ENCODE results near the gene EMP1.
A peak's percentile ranks its signal among the peaks of the same experiment; 100 is the strongest.

Gene EMP1

DNA sequence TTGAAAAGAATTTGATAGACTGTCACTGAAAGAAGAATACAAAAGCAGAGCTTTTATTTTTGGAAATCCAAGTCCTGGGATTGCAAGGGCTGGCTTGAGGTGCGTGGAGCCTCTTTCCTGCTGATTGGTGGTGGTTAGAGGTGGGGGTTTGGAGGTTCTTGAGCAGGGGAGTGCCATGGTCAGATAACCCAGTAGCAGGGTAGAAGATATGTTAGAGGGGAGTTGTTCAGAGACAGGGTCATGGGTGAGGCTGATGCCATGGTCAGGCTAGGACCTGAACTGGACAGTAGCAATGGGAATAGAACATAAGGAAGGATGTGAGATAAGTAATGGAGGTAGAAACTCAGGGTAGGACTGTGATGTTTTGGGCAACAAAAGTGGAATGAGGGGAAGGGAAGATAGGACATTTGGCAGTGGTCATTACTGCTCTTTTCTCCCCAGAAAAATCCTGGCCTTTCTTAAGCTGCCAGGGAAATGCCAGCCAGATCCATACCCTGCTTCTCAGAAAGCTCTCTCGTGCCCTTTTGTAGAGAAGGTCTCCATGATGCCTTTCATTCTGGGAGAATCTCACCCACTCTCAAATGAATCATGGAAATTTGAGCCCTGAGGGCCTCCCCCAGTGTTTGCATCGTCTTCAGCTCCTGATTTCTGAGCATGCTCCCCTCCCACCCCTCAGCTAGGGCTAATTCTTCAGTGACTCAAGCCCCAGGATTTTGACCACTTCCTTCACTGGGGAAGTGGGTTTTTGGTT, 9.5 kb downstream of the EMP1 start:
- Mint-ChIP-seq H3K4me1 (peaks cover 5% of the 10 kb centered on the region), H3K9me3 (no peaks in the 10 kb centered on the region), H3K36me3 (ENCODE audit: insufficient read depth) (no peaks in the 10 kb centered on the region), H3K4me3 (no peak overlapping the region), H3K27me3 (peaks cover 70% of the 10 kb centered on the region), H3K27ac (ENCODE audit: low read depth) (no peak overlapping the region)
- ATAC-seq (replicated peaks; ENCODE audit: extremely low read depth, poor library complexity, severe bottlenecking) (no peak), DNase-seq (ENCODE audit: low spot score in 2 of 2) (no peak)

DNA sequence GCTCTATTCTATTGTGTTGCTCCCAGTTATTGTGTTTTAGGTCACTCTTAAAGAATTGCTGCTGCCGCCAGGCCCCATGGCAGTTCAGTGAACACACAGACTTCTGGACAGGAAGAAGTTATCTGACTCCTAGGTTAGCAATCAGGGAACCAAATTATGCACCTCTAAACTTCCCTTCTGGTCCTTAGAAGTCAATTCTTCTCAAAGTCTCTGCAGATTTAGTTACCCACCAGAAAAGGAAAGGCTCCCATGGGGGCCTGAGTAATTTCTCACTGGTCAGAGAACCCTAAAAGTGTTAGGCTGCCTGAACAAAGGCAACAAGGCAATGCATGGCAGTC, 10.0 kb downstream of the EMP1 start:
- Mint-ChIP-seq H3K27ac (ENCODE audit: low read depth) (no peak overlapping the region), H3K9me3 (no peaks in the 10 kb centered on the region)
- no peak for DNase-seq (ENCODE audit: low spot score in 2 of 2)

DNA sequence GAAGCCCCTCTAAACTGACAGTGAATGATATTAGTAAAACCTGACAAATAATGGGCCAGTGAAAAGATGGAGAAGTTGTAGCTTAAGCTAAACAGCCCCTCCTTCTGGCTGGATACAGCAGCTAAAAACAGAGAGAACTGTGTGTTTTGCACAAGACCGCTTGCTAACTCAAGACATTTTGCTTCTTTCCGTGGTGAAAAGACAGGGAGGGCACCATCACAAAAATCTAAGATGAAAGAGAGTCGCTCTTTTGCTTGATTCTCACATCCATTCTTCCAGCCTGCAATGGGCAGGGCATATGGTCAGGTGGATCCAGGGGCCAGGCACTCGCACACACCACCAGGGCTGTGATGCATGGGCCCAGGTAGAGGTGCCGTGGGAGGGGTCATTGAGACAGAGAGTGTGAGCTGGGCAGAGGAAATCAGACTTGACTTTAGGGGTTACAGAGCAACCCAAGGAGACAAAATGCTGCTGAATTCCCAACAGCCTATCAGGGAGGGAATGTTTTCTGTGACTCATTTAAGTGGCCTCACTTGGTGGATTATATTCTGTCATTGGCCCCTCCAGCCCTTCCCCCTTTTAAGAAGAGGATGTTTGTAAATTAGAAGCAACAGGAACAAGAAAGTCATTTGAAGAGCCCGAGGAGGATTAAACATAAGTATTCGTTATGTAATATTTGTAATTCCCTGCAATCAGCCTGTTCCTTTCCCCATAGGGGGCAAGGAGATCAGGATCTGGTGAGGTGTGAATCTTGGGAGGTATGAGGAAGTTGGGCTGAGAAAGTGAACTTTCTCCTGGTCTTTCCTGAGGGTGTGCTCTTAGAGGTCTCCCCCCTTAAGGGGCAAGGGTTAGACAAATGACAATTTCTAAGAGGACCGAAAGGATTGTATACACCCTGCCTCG, 12.3 kb downstream of the EMP1 start:
- DNase-seq (ENCODE audit: low spot score in 2 of 2) (no peak), ATAC-seq (replicated peaks; ENCODE audit: extremely low read depth, poor library complexity, severe bottlenecking) (no peak)
- peaks cover 50% of the 10 kb centered on the region for H3K27me3 Mint-ChIP-seq
- no peaks in the 10 kb centered on the region for H3K9me3 Mint-ChIP-seq
- H3K36me3 Mint-ChIP-seq (ENCODE audit: insufficient read depth), result peaks cover 1% of the 10 kb centered on the region
- no peak overlapping the region for H3K4me3 Mint-ChIP-seq
- H3K27ac Mint-ChIP-seq (ENCODE audit: low read depth), result peak overlapping the region; percentile 55
- H3K4me1 Mint-ChIP-seq, result peaks cover 11% of the 10 kb centered on the region

More for the DNA sequence above, 10.0 kb downstream of the EMP1 start:
- H3K27me3 Mint-ChIP-seq, result peaks cover 64% of the 10 kb centered on the region
- H3K36me3 Mint-ChIP-seq (ENCODE audit: insufficient read depth), result no peaks in the 10 kb centered on the region
- H3K4me3 Mint-ChIP-seq, result no peak overlapping the region
- ATAC-seq (replicated peaks; ENCODE audit: extremely low read depth, poor library complexity, severe bottlenecking), result no peak
- peaks cover 6% of the 10 kb centered on the region for H3K4me1 Mint-ChIP-seq

DNA sequence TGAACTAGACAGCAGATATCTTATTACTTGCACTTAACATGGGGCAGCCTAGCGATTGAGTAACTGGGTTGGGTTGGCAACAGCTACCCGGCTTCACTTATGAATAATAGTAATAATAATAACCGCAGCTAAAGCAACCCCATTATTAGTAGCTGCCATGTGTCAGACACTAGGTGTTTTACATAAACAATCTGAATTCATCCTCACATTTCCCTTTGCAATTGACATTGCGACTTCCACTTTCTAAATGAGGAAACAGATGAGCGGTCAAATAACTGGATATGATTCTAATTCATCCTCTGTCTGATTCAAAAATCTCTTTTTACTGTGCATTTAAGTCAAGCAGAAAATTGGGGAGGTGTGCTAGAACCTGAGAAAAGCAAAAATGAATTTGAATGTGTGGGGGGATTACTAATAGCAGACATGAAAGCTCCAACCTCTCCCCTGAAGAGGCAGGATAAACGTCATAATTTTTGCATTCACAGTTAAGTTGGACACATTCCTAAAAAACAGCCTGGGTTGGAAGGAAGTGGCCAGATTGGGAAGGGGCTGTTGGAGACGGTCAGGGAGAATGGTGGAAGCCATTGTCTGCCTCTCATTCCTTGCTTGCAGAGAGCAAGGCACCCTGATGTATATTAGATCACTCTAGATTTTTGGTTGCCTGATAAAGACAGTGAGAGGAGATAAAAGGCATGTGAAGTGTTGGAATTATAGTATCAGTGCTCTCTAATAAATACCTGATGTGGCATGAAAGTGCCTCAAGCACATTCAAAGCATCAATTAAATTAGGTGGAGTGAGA, 13.1 kb downstream of the EMP1 start:
- Mint-ChIP-seq H3K27ac (ENCODE audit: low read depth) (no peak overlapping the region), H3K4me1 (peaks cover 11% of the 10 kb centered on the region)

DNA sequence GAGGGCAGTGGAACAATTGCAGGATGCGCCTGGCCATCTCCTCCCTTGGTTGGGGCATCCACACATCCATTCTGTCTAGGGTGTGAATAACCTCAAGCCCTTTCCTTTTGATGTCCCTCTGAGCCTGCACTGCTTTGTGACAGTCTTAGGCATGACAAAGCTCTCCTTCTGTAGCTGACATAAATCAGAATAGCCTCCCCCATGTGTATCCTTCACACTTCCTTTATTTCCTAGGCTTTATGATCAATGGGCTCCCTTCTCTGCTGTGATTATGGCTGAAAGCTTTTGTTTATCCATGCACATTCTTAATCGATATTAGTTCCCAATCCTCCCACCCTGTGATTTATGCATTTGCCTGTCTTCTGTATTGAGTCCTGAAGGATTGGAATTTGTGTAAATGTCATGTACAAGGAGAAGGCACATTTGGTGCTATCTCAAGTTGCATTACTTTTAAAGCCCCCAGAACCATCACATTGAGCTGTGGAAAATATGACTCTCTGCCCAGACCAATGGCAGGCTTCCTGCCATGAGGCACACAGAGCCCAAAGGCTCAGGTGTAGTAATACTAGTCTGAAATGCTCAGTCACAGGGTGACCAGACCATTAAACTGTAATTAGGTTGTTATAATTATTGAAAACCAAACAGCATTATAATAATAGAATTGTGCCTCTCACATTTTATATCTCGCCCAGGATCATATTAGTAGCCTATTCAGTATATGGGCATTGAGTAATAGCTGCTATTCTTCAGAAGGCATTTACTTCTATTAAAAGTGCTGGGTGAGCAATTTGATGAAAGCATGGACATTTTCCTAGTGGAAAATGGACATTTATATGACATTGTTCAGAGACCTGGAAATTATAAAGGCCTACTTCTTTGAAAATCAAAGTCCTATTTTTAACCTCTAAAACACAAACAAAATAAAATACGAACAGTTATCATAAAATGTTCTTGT, 14.0 kb downstream of the EMP1 start:
- peaks cover 11% of the 10 kb centered on the region for H3K4me1 Mint-ChIP-seq
- no peak overlapping the region for H3K4me3 Mint-ChIP-seq
- DNase-seq (ENCODE audit: low spot score in 2 of 2), result no peak
- ATAC-seq (replicated peaks; ENCODE audit: extremely low read depth, poor library complexity, severe bottlenecking), result no peak
- no peak overlapping the region for H3K27ac Mint-ChIP-seq (ENCODE audit: low read depth)
- H3K9me3 Mint-ChIP-seq, result no peaks in the 10 kb centered on the region
- peaks cover 1% of the 10 kb centered on the region for H3K36me3 Mint-ChIP-seq (ENCODE audit: insufficient read depth)
- H3K27me3 Mint-ChIP-seq, result peaks cover 35% of the 10 kb centered on the region

More for the DNA sequence above, 13.1 kb downstream of the EMP1 start:
- ATAC-seq (replicated peaks; ENCODE audit: extremely low read depth, poor library complexity, severe bottlenecking) (no peak), DNase-seq (ENCODE audit: low spot score in 2 of 2) (no peak)
- H3K36me3 Mint-ChIP-seq (ENCODE audit: insufficient read depth), result peaks cover 1% of the 10 kb centered on the region
- peaks cover 41% of the 10 kb centered on the region for H3K27me3 Mint-ChIP-seq
- no peak overlapping the region for H3K4me3 Mint-ChIP-seq
- no peaks in the 10 kb centered on the region for H3K9me3 Mint-ChIP-seq

DNA sequence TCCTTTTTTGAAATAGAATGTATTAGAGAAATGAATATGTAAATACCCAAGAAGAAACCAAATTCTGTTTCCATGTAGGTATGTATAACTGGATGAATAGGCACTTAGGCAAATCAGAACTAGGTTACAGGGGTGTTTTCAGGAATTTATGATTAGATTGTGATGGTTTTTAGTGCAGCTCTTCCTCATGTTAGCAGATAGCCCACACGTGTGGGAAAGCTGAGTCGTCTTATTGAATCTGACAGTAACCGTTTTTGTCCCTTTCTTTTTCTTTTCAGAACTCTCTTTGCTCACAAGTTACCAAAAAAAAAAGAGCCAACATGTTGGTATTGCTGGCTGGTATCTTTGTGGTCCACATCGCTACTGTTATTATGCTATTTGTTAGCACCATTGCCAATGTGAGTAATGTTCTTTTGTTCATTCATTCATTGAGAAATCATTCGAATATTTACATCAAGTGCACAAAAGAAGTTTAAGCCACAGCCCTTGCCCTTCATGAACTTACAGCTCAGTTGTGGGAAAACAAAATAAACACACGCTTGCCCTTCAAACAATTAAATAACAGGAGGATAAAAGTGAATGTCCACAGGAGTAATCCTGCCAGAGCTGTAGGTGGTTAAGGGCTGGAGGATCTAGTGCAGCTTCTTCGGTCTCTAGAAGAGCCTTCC, 14.8 kb downstream of the EMP1 start:
- Mint-ChIP-seq H3K4me1 (peaks cover 10% of the 10 kb centered on the region), H3K4me3 (no peak overlapping the region), H3K27ac (ENCODE audit: low read depth) (peak overlapping the region; percentile 1), H3K9me3 (no peaks in the 10 kb centered on the region), H3K36me3 (ENCODE audit: insufficient read depth) (peaks cover 1% of the 10 kb centered on the region), H3K27me3 (peaks cover 32% of the 10 kb centered on the region)
- ATAC-seq (replicated peaks; ENCODE audit: extremely low read depth, poor library complexity, severe bottlenecking) (no peak), DNase-seq (ENCODE audit: low spot score in 2 of 2) (no peak)

DNA sequence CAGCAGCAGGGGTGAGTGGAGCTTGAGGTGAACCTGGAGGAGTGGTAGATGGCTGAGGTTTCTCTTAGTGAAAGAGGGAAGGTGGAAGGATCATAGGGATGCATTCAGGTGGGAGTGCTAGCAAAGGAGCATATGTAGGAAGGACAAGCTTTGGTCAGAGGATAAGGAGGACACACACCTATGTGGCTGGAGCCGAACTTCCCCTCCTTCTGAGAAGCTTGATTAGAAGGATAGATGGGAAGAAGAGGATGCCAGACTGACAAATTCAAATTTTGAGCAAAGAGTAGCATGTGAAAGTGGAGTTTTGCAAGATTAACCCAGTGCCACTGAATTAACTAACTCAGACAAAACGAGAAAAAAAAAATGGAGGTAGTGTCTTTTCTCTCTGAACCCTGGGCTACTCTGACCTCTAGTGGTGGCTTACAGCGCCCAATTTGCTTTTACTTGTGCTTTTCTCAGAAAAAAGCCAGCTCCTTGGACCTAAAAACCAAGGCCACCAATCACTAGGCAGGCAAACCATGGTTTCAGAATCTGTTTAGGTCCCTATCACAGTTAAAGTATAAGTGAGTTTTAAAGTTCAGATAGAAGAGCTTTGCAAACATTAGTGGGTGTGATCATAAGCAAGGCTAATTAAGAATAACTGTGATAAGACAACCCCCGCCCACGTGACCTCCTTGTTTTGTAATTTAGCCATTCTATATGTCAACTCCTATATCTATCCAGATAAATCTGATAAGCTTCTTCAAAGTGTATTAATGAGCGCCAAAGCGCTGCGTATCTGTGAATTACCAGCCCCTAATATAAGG, 15.5 kb downstream of the EMP1 start:
- Mint-ChIP-seq H3K4me3 (no peak overlapping the region), H3K27ac (ENCODE audit: low read depth) (peak overlapping the region; percentile 1), H3K27me3 (peaks cover 24% of the 10 kb centered on the region), H3K4me1 (peaks cover 6% of the 10 kb centered on the region), H3K36me3 (ENCODE audit: insufficient read depth) (peaks cover 1% of the 10 kb centered on the region), H3K9me3 (no peaks in the 10 kb centered on the region)
- ATAC-seq (replicated peaks; ENCODE audit: extremely low read depth, poor library complexity, severe bottlenecking), result no peak
- DNase-seq (ENCODE audit: low spot score in 2 of 2), result peak; percentile 53 to 66

DNA sequence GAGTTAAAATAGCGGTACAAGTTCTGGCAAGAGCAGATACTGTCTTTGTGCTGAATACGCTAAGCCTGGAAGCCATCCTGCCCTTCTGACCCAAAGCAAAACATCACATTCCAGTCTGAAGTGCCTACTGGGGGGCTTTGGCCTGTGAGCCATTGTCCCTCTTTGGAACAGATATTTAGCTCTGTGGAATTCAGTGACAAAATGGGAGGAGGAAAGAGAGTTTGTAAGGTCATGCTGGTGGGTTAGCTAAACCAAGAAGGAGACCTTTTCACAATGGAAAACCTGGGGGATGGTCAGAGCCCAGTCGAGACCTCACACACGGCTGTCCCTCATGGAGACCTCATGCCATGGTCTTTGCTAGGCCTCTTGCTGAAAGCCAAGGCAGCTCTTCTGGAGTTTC, 18.5 kb downstream of the EMP1 start:
- H3K27me3 Mint-ChIP-seq, result no peaks in the 10 kb centered on the region
- no peak overlapping the region for H3K27ac Mint-ChIP-seq (ENCODE audit: low read depth)
- no peak for DNase-seq (ENCODE audit: low spot score in 2 of 2)
- no peak overlapping the region for H3K4me3 Mint-ChIP-seq
- H3K36me3 Mint-ChIP-seq (ENCODE audit: insufficient read depth), result peaks cover 1% of the 10 kb centered on the region
- no peak for ATAC-seq (replicated peaks; ENCODE audit: extremely low read depth, poor library complexity, severe bottlenecking)
- H3K4me1 Mint-ChIP-seq, result peaks cover 6% of the 10 kb centered on the region
- H3K9me3 Mint-ChIP-seq, result no peaks in the 10 kb centered on the region

DNA sequence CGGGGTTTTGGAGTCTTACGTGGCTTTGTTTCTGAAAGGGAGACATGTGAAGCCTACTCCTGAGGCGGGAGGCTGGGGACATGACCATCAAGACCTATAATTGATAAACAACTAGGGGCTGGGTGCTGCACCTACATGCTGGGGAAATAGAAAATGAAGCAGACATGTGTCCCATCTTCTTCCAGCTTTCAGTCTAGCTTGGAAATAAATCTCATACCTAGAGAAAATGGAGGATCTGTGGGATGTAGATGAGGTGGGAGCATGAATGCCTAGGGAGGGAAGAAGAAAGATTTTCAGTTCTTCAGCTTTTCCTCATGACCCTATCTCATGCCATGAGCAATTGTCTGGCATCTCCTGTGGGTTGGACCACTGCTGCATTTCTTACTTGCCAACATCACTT, 22.1 kb downstream of the EMP1 start:
- H3K36me3 Mint-ChIP-seq (ENCODE audit: insufficient read depth), result peaks cover under 1% of the 10 kb centered on the region
- no peaks in the 10 kb centered on the region for H3K4me1 Mint-ChIP-seq
- no peak overlapping the region for H3K4me3 Mint-ChIP-seq
- no peak for ATAC-seq (replicated peaks; ENCODE audit: extremely low read depth, poor library complexity, severe bottlenecking)
- H3K9me3 Mint-ChIP-seq, result no peaks in the 10 kb centered on the region
- no peak for DNase-seq (ENCODE audit: low spot score in 2 of 2)
- H3K27me3 Mint-ChIP-seq, result peaks cover 14% of the 10 kb centered on the region
- no peak overlapping the region for H3K27ac Mint-ChIP-seq (ENCODE audit: low read depth)

DNA sequence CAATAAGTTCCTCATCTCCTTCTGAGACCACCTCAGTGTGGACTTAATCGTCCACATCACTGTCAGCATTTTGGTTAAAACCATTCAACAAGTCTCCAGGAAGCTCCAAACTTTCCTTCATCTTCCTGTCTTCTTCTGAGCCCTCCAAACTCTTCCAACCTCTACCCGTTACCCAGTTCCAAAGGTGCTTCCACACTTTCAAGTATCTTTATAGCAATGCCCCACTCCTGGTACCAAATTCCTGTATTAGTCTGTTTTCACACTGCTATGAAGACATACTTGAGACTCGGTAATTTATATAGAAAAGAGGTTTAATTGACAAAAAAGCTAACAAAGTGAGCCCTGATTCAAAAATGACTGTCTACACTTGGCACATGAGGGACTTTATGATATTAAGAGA, 22.8 kb downstream of the EMP1 start:
- ATAC-seq (replicated peaks; ENCODE audit: extremely low read depth, poor library complexity, severe bottlenecking) (no peak), DNase-seq (ENCODE audit: low spot score in 2 of 2) (no peak)
- Mint-ChIP-seq H3K36me3 (ENCODE audit: insufficient read depth) (no peaks in the 10 kb centered on the region), H3K27me3 (peaks cover 14% of the 10 kb centered on the region), H3K4me3 (no peak overlapping the region), H3K4me1 (no peaks in the 10 kb centered on the region), H3K27ac (ENCODE audit: low read depth) (no peak overlapping the region), H3K9me3 (no peaks in the 10 kb centered on the region)

DNA sequence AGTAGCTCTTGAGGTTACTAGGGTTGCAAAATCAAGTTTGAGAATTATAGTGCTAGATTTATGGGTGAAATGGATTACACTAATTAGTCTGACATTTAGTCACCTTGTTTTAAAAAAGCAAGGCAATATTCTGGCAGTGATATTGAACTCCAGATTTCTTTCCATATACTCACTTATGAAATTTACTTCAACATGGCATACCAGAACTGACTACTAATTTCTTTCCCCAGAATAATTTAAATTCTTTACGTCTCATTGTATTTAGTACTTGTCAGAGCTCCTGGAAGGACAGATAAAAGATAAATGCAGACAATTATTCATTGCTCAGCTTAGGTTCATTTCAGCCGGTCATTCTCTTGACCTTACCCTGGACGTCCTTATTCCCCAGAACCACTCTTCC, 24.3 kb downstream of the EMP1 start:
- Mint-ChIP-seq H3K27me3 (peaks cover 27% of the 10 kb centered on the region), H3K36me3 (ENCODE audit: insufficient read depth) (no peaks in the 10 kb centered on the region), H3K27ac (ENCODE audit: low read depth) (no peak overlapping the region), H3K4me3 (no peak overlapping the region), H3K4me1 (no peaks in the 10 kb centered on the region), H3K9me3 (no peaks in the 10 kb centered on the region)
- DNase-seq (ENCODE audit: low spot score in 2 of 2) (no peak), ATAC-seq (replicated peaks; ENCODE audit: extremely low read depth, poor library complexity, severe bottlenecking) (no peak)

Measured in central memory CD8-positive, alpha-beta T cell (primary cell).